ENCODE measurements around the gene PHLDB1.
A peak's percentile ranks its signal among the peaks of the same experiment; 100 is the strongest.
"Not testable (repeated sequence)": the region's sequence is repeated elsewhere in the genome, so short reads cannot be mapped to it uniquely, and the experiment has no call there.

The PHLDB1 gene

GRCh38 chr11:118607401-118608359, at the start of gene PHLDB1:
PHLDB1 (plus strand) TSS chr11:118607615; CDS start chr11:118613837, 6,222 bp downstream.
- Mint-ChIP-seq H3K27me3 (peaks cover 12% of the 10 kb centered on the region), H3K4me3 (peak within 1 kb of the TSS; percentile 80), H3K27ac (peak within 1 kb of the TSS; percentile 60), H3K4me1 (peaks cover 24% of the 10 kb centered on the region), H3K36me3 (peaks cover 1% of the 10 kb centered on the region), H3K9me3 (no peaks in the 10 kb centered on the region)
- DNase-seq (ENCODE audit: low spot score in 2 of 2) (peak; percentile 38 to 55), ATAC-seq (ENCODE audit: low read depth) (peak; percentile 22)

- ATAC-seq (ENCODE audit: low read depth) (no peak), DNase-seq (ENCODE audit: low spot score in 2 of 2) (no peak)
- Mint-ChIP-seq H3K4me3 (no peak overlapping the region), H3K27me3 (no peaks in the 10 kb centered on the region), H3K27ac (no peak overlapping the region), H3K4me1 (peaks cover 11% of the 10 kb centered on the region), H3K9me3 (no peaks in the 10 kb centered on the region), H3K36me3 (peaks cover 15% of the 10 kb centered on the region)
These were observed 46.6 kb upstream of the PHLDB1 start for GRCh38 chr11:118560806-118561205.

- Mint-ChIP-seq H3K4me3 (peak overlapping the region; percentile 77), H3K27me3 (no peaks in the 10 kb centered on the region), H3K9me3 (no peaks in the 10 kb centered on the region), H3K27ac (peak overlapping the region; percentile 94), H3K36me3 (peaks cover 7% of the 10 kb centered on the region), H3K4me1 (peaks cover 16% of the 10 kb centered on the region)
- DNase-seq (ENCODE audit: low spot score in 2 of 2) (no peak), ATAC-seq (ENCODE audit: low read depth) (no peak)
These were observed 42.4 kb upstream of the PHLDB1 start for GRCh38 chr11:118565051-118565450.

GRCh38 chr11:118569670-118570069, 37.7 kb upstream of the PHLDB1 start:
- peaks cover 29% of the 10 kb centered on the region for H3K4me1 Mint-ChIP-seq
- no peaks in the 10 kb centered on the region for H3K9me3 Mint-ChIP-seq
- H3K4me3 Mint-ChIP-seq = no peak overlapping the region
- no peak overlapping the region for H3K27ac Mint-ChIP-seq
- ATAC-seq (ENCODE audit: low read depth) (no peak), DNase-seq (ENCODE audit: low spot score in 2 of 2) (no peak)
- H3K27me3 Mint-ChIP-seq = no peaks in the 10 kb centered on the region
- H3K36me3 Mint-ChIP-seq = no peaks in the 10 kb centered on the region

GRCh38 chr11:118570787-118571186, 36.6 kb upstream of the PHLDB1 start:
- DNase-seq (ENCODE audit: low spot score in 2 of 2) (no peak), ATAC-seq (ENCODE audit: low read depth) (no peak)
- no peaks in the 10 kb centered on the region for H3K27me3 Mint-ChIP-seq
- peak overlapping the region; percentile 93 for H3K27ac Mint-ChIP-seq
- H3K36me3 Mint-ChIP-seq = no peaks in the 10 kb centered on the region
- no peak overlapping the region for H3K4me3 Mint-ChIP-seq
- peaks cover 23% of the 10 kb centered on the region for H3K4me1 Mint-ChIP-seq
- no peaks in the 10 kb centered on the region for H3K9me3 Mint-ChIP-seq

GRCh38 chr11:118571701-118572060, 35.7 kb upstream of the PHLDB1 start:
- peak; percentile 2 to 31 for DNase-seq (ENCODE audit: low spot score in 2 of 2)
- H3K27ac Mint-ChIP-seq = peak overlapping the region; percentile 93
- H3K36me3 Mint-ChIP-seq; ATAC-seq (ENCODE audit: low read depth); H3K9me3 Mint-ChIP-seq; H3K27me3 Mint-ChIP-seq: not testable (repeated sequence)
- H3K4me1 Mint-ChIP-seq = peaks cover 23% of the 10 kb centered on the region
- H3K4me3 Mint-ChIP-seq = peak overlapping the region; percentile 91

- H3K27ac Mint-ChIP-seq = peak within 1 kb of the TSS; percentile 93
- H3K27me3 Mint-ChIP-seq = no peaks in the 10 kb centered on the region
- H3K9me3 Mint-ChIP-seq = no peaks in the 10 kb centered on the region
- peaks cover 24% of the 10 kb centered on the region for H3K4me1 Mint-ChIP-seq
- DNase-seq (ENCODE audit: low spot score in 2 of 2) = peak; percentile 68
- H3K4me3 Mint-ChIP-seq = peak within 1 kb of the TSS; percentile 91
- H3K36me3 Mint-ChIP-seq = peaks cover 3% of the 10 kb centered on the region
- peak; percentile 87 for ATAC-seq (ENCODE audit: low read depth)
These were observed 35.1 kb upstream of the PHLDB1 start, which contains the start of gene ARCN1 for GRCh38 chr11:118572061-118572980. ARCN1 (plus strand) TSS chr11:118572409; CDS start chr11:118572548, 139 bp downstream.

- DNase-seq (ENCODE audit: low spot score in 2 of 2) = peak in 1 of 2 donors; percentile 3
- peaks cover 6% of the 10 kb centered on the region for H3K36me3 Mint-ChIP-seq
- H3K27me3 Mint-ChIP-seq = no peaks in the 10 kb centered on the region
- peaks cover 27% of the 10 kb centered on the region for H3K4me1 Mint-ChIP-seq
- H3K9me3 Mint-ChIP-seq = no peaks in the 10 kb centered on the region
- H3K27ac Mint-ChIP-seq = peak overlapping the region; percentile 93
- peak; percentile 13 for ATAC-seq (ENCODE audit: low read depth)
- peak overlapping the region; percentile 91 for H3K4me3 Mint-ChIP-seq
These were observed 34.3 kb upstream of the PHLDB1 start for GRCh38 chr11:118572981-118573550.

GRCh38 chr11:118574636-118575035, 32.8 kb upstream of the PHLDB1 start:
- ATAC-seq (ENCODE audit: low read depth) (no peak), DNase-seq (ENCODE audit: low spot score in 2 of 2) (no peak)
- Mint-ChIP-seq H3K4me3 (peak overlapping the region; percentile 3), H3K4me1 (peaks cover 27% of the 10 kb centered on the region), H3K9me3 (no peaks in the 10 kb centered on the region), H3K36me3 (peaks cover 6% of the 10 kb centered on the region), H3K27me3 (no peaks in the 10 kb centered on the region), H3K27ac (no peak overlapping the region)

- not testable (repeated sequence) for H3K4me3 Mint-ChIP-seq; ATAC-seq (ENCODE audit: low read depth); DNase-seq (ENCODE audit: low spot score in 2 of 2); H3K27me3 Mint-ChIP-seq; H3K27ac Mint-ChIP-seq; H3K9me3 Mint-ChIP-seq
- peaks cover 11% of the 10 kb centered on the region for H3K36me3 Mint-ChIP-seq
- peaks cover 20% of the 10 kb centered on the region for H3K4me1 Mint-ChIP-seq
These were observed 29.4 kb upstream of the PHLDB1 start for GRCh38 chr11:118577995-118578394.

- Mint-ChIP-seq H3K27ac (no peak overlapping the region), H3K4me3 (no peak overlapping the region), H3K36me3 (peaks cover 26% of the 10 kb centered on the region), H3K4me1 (peaks cover 9% of the 10 kb centered on the region), H3K9me3 (no peaks in the 10 kb centered on the region), H3K27me3 (no peaks in the 10 kb centered on the region)
- no peak for DNase-seq (ENCODE audit: low spot score in 2 of 2)
- ATAC-seq (ENCODE audit: low read depth) = no peak
These were observed 26.4 kb upstream of the PHLDB1 start for GRCh38 chr11:118581057-118581456.

GRCh38 chr11:118587952-118588351, 19.5 kb upstream of the PHLDB1 start:
- H3K9me3 Mint-ChIP-seq = no peaks in the 10 kb centered on the region
- DNase-seq (ENCODE audit: low spot score in 2 of 2) (no peak), ATAC-seq (ENCODE audit: low read depth) (no peak)
- H3K4me3 Mint-ChIP-seq = no peak overlapping the region
- H3K27ac Mint-ChIP-seq = peak overlapping the region; percentile 20
- no peaks in the 10 kb centered on the region for H3K27me3 Mint-ChIP-seq
- H3K36me3 Mint-ChIP-seq = peaks cover 28% of the 10 kb centered on the region
- H3K4me1 Mint-ChIP-seq = no peaks in the 10 kb centered on the region

- Mint-ChIP-seq H3K4me3 (no peak overlapping the region), H3K27me3 (no peaks in the 10 kb centered on the region)
- ATAC-seq (ENCODE audit: low read depth) = no peak
These were observed 14.6 kb upstream of the PHLDB1 start for GRCh38 chr11:118592616-118593367.

More at GRCh38 chr11:118592616-118593367, 14.6 kb upstream of the PHLDB1 start:
- no peaks in the 10 kb centered on the region for H3K4me1 Mint-ChIP-seq
- DNase-seq (ENCODE audit: low spot score in 2 of 2) = no peak
- H3K9me3 Mint-ChIP-seq = no peaks in the 10 kb centered on the region
- H3K27ac Mint-ChIP-seq = no peak overlapping the region
- H3K36me3 Mint-ChIP-seq = peaks cover 22% of the 10 kb centered on the region
